T-cell (primary cell): ENCODE measurements around the gene COTL1. TPM values are rescaled to one million over a fixed set of nuclear protein-coding genes. Genes with fewer than 3 reads are reported as not detected.
A peak's percentile ranks its signal among the peaks of the same experiment; 100 is the strongest.
"Not testable (repeated sequence)": the region's sequence is repeated elsewhere in the genome, so short reads cannot be mapped to it uniquely, and the experiment has no call there.

Experiments
- ATAC-seq, 4 experiments: fragments of 200-7000 bp in 3 of 4; fragments of 150-1000 bp in 1 of 4; cut with Tn5 transposase; replicated peaks in 1 of 4; 1 replicate in 3 of 4; 2 replicates in 1 of 4; pipeline ENCODE4 v1.10.0; 2021; ENCODE audit warnings: moderate library complexity in 3 of 4, mild to moderate bottlenecking in 2 of 4, moderate number of reproducible peaks in 1 of 4
- CTCF ChIA-PET, 2 donors: fragments of 300-600 bp; sonication (Branson Sonifier 250); formaldehyde crosslinking; loops; one replicate each; lab custom pipeline; 2022; ENCODE audit warnings: antibody characterized with exemption in 2 of 2; lab: Charles Lee
- POLR2A ChIA-PET, 2 donors: fragments of 300-600 bp; sonication (Branson Sonifier 250); formaldehyde crosslinking; loops; one replicate each; lab custom pipeline; 2022; ENCODE audit warnings: antibody characterized with exemption in 2 of 2; lab: Charles Lee
- DNase-seq, 35 experiments: peaks; one replicate each; pipeline versions ENCODE4 v3.0.0 to v3.0.0-alpha.2; 2013 to 2023
- H3K27ac ChIP-seq: one replicate; pipeline ENCODE4 v1.5.1; 2013; ENCODE audit warnings: low read length
- H3K27me3 ChIP-seq, 2 experiments: replicated peaks in 1 of 2; 1 replicate in 1 of 2; 2 replicates in 1 of 2; pipeline versions ENCODE4 v1.6.1 to v1.7.0; 2013; ENCODE audit warnings: low read length in 1 of 2, mixed read lengths in 1 of 2; ENCODE audit not compliant: control insufficient read depth in 2 of 2, insufficient read depth in 2 of 2; ENCODE audit errors: extremely low read depth in 1 of 2
- H3K36me3 ChIP-seq, 2 donors: 1 replicate in 1 of 2; 2 replicates in 1 of 2; pipeline versions ENCODE4 v1.6.1 to v1.7.0; 2013; ENCODE audit warnings: low read length in 1 of 2; ENCODE audit not compliant: control insufficient read depth in 2 of 2, insufficient read depth in 1 of 2; ENCODE audit errors: extremely low read depth in 1 of 2
- H3K4me1 ChIP-seq, 2 experiments: 1 replicate in 1 of 2; 2 replicates in 1 of 2; pipeline versions ENCODE4 v1.6.1 to v1.7.0; 2013; ENCODE audit warnings: low read length in 2 of 2, mixed read lengths in 1 of 2; ENCODE audit not compliant: insufficient read depth in 2 of 2, control insufficient read depth in 1 of 2; ENCODE audit errors: extremely low read depth in 1 of 2
- H3K4me3 ChIP-seq, 2 donors: 1 replicate in 1 of 2; 2 replicates in 1 of 2; pipeline versions ENCODE4 v1.5.1 to v1.7.0; 2013; ENCODE audit warnings: mild to moderate bottlenecking in 2 of 2, low read length in 1 of 2, moderate library complexity in 1 of 2; ENCODE audit not compliant: control insufficient read depth in 1 of 2; ENCODE audit errors: extremely low read depth in 1 of 2
- H3K9me3 ChIP-seq: 2 replicates; pipeline ENCODE4 v1.7.0; 2013
- H3K27ac Mint-ChIP-seq, 2 donors: one replicate each; pipeline ENCODE4 v1.8.0; 2020 to 2021; ENCODE audit warnings: mild to moderate bottlenecking in 2 of 2, mixed read lengths in 2 of 2
- H3K27me3 Mint-ChIP-seq, 2 donors: one replicate each; pipeline ENCODE4 v1.8.0; 2021 to 2022; ENCODE audit warnings: mixed read lengths in 2 of 2
- H3K36me3 Mint-ChIP-seq: one replicate; pipeline ENCODE4 v1.8.0; 2021; ENCODE audit warnings: mixed read lengths
- H3K4me1 Mint-ChIP-seq, 3 donors: one replicate each; pipeline ENCODE4 v1.8.0; 2020 to 2022; ENCODE audit warnings: mixed read lengths in 3 of 3, mild to moderate bottlenecking in 1 of 3
- H3K4me3 Mint-ChIP-seq, 3 donors: one replicate each; pipeline ENCODE4 v1.8.0; 2020 to 2022; ENCODE audit warnings: mild to moderate bottlenecking in 3 of 3, mixed read lengths in 3 of 3, moderate library complexity in 3 of 3
- H3K9me3 Mint-ChIP-seq, 3 donors: one replicate each; pipeline ENCODE4 v1.8.0; 2020 to 2022; ENCODE audit warnings: mixed read lengths in 3 of 3
- WGBS: methylation state at CpG from one replicate; pipeline ENCODE4 v1.1.5; 2013; ENCODE audit warnings: missing lambda C conversion rate; ENCODE audit not compliant: insufficient coverage; 5-methylcytosine and 5-hydroxymethylcytosine counted together
- total RNA-seq, 35 experiments: library from RNA in 6 of 35; stranded (reverse) in 6 of 35; fragments of 120-200 nt in 1 of 35; gene quantifications; one replicate each; pipeline versions ENCODE4 v1.2.1 to v1.2.4 and lab custom pipeline; 2013 to 2026

COTL1 gene
- total RNA-seq, 5 donors from 2014 or later (not counting 1 experiment from before 2014, with no cell fraction given), result 205 to 265 (median 221) TPM

DNA sequence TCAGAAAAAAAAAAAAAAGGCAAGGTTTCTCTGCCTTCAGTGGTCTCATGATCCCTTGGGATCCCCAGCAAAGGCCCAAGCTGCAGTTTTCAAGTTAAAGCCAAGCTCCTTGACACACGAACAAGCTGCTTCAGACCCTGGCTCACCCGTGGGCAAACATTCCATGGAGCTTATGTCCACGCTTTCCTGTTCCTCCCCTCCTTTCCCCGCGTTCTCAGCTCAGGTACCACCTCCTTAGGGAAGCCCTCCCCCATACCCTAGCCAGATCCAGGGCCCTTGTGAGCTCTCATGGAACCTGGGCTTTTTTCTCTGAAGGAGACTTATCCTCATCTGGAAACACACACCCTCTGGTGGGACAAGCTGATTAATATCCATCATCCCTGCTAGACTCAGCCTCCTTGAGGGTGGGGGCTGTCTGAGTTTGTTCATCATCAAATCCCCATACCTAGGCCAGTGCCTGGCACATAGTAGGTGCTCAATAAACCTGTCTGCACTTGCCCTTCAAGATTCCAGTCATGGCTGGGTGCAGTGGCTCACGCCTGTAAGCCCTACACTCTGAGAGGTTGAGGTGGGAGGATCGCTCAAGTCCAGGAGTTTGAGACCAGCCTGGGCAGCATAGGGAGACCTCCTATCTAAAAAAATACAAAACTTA, 54.7 kb downstream of the COTL1 start:
- H3K36me3 ChIP-seq, result peaks cover 14 to 43% of the 10 kb centered on the region in 2 donors
- ATAC-seq, result no peak
- peaks cover 0 to 7% of the 10 kb centered on the region in 2 experiments for H3K4me1 ChIP-seq
- Mint-ChIP-seq H3K4me1 (peaks cover 6 to 16% (median 7%) of the 10 kb centered on the region in 3 donors), H3K4me3 (no peak overlapping the region), H3K36me3 (peaks cover 30% of the 10 kb centered on the region), H3K27me3 (no peaks in the 10 kb centered on the region), H3K9me3 (no peaks in the 10 kb centered on the region), H3K27ac (peak overlapping the region in 1 of 2 donors; percentile 71)
- H3K27me3 ChIP-seq, result no peaks in the 10 kb centered on the region
- H3K27ac ChIP-seq, result no peak overlapping the region
- H3K9me3 ChIP-seq, result no peaks in the 10 kb centered on the region
- H3K4me3 ChIP-seq, result no peak overlapping the region
- ChIA-PET POLR2A (no interaction called here), CTCF (interaction anchor here in 1 of 2 donors (0.5 to 0.8 kb wide), 2 partner anchors 20 to 56 kb away, joined by 4 to 5 read pairs; no protein-coding TSS in a partner anchor)
- no peak for DNase-seq
- WGBS, result 78% methylated on average over 5 of the region's 7 CpGs

DNA sequence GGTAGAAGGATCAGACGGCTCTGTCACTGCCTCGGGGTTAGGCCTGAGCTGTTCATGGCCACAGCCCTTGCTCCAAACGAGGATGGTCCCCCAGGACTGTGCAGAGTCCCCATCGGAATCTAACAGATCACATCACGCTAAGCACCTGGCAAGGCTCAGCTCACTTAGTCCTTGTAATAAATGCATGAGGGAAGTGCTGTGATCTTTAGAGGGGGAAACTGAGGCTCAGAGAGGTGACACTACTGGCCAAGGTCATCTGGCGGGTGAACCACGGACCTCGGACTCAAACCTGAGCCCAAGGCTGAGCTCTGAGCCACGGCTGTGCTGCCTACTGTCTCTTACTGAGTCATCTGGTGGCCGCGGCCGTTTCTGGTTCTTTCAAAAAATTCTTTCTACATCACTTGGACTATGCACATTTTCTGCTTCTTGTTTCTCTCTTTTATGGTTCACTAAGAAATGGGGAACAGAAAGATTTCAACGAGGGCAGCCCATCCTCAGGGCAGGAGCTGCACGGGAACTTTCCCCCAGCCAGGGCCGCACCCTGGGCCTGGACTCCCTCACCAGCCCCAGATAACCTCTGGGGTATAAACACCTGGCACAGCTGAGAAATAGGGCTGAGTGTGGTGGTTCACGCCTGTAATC, 55.6 kb downstream of the COTL1 start:
- ChIA-PET POLR2A (interaction anchor here in 1 of 2 donors (0.7 kb wide), 1 partner anchor 164 kb away, joined by 4 read pairs; no protein-coding TSS in a partner anchor), CTCF (interaction anchor here in 1 of 2 donors (0.5 to 0.8 kb wide), 2 partner anchors 21 to 57 kb away, joined by 4 to 5 read pairs; no protein-coding TSS in a partner anchor)
- no peaks in the 10 kb centered on the region for H3K9me3 ChIP-seq
- ATAC-seq (no peak), DNase-seq (no peak)
- Mint-ChIP-seq H3K4me1 (peaks cover 0 to 10% (median 2%) of the 10 kb centered on the region in 3 donors), H3K36me3 (peaks cover 23% of the 10 kb centered on the region), H3K9me3 (no peaks in the 10 kb centered on the region), H3K4me3 (no peak overlapping the region), H3K27ac (no peak overlapping the region), H3K27me3 (no peaks in the 10 kb centered on the region)
- peaks cover 0 to 2% of the 10 kb centered on the region in 2 experiments for H3K4me1 ChIP-seq
- 81% methylated on average over 11 of the region's 16 CpGs for WGBS
- H3K4me3 ChIP-seq, result no peak overlapping the region
- H3K27ac ChIP-seq, result no peak overlapping the region
- H3K36me3 ChIP-seq, result peaks cover 14 to 40% of the 10 kb centered on the region in 2 donors
- H3K27me3 ChIP-seq, result no peaks in the 10 kb centered on the region

DNA sequence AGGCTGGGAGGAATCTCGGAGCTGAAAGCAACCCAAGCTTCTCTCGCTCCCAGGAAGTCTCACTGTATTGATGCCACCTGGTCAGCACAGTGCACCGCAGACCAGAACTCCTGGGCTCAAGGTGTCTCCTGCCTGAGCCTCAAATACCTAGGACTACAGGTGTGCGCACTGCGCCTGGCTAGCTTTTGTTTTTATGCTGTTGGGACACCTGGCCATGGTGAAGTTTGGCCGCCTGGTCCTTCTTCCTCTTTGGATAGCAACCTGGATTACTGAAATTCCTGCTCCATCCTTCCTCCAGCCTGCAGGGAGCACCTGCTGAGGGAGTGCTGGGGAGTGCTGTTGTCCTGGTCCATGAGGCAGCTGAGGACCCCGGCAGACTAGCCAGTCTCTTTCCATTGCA, 56.6 kb downstream of the COTL1 start:
- Histone ChIP-seq H3K27ac (no peak overlapping the region), H3K4me3 (no peak overlapping the region), H3K36me3 (peaks cover 9 to 32% of the 10 kb centered on the region in 2 donors), H3K27me3 (no peaks in the 10 kb centered on the region), H3K9me3 (no peaks in the 10 kb centered on the region), H3K4me1 (peaks cover 0 to 2% of the 10 kb centered on the region in 2 experiments)
- Mint-ChIP-seq H3K27ac (peak overlapping the region in 1 of 2 donors; percentile 52), H3K9me3 (no peaks in the 10 kb centered on the region), H3K36me3 (peaks cover 14% of the 10 kb centered on the region), H3K4me1 (peaks cover 0 to 9% (median 2%) of the 10 kb centered on the region in 3 donors), H3K4me3 (no peak overlapping the region), H3K27me3 (no peaks in the 10 kb centered on the region)
- no peak for ATAC-seq
- ChIA-PET CTCF (interaction anchor here in 1 of 2 donors (0.6 kb wide), 1 partner anchor 132 kb away, joined by 3 read pairs; no protein-coding TSS in a partner anchor), POLR2A (no interaction called here)
- WGBS, result 97% methylated on average over 5 of the region's 7 CpGs
- DNase-seq, result no peak

DNA sequence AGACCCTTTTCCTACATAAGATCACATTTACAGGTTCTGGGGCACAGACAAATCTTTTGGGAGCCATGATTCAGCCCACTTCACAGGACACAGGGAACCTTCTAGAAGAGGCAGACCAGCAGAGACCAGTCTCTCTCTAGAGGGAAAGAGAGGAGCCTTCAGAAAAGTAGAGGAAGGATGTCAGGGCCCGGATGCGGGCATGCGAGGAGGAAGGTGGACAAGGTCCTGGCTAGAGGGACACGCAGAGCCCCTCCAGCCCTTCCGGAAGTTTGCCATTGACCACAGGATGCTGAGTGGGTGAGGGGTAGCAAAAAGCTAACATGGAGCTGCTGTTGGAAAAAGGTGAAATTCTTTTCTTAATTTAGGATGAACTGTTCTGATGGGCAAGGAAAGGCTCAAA, 57.6 kb downstream of the COTL1 start:
- no peaks in the 10 kb centered on the region for H3K27me3 ChIP-seq
- H3K4me1 Mint-ChIP-seq, result peaks cover 9 to 15% (median 10%) of the 10 kb centered on the region in 3 donors
- no peak overlapping the region for H3K27ac Mint-ChIP-seq
- no peak overlapping the region for H3K4me3 ChIP-seq
- H3K4me3 Mint-ChIP-seq, result no peak overlapping the region
- peaks cover 2 to 11% of the 10 kb centered on the region in 2 experiments for H3K4me1 ChIP-seq
- H3K36me3 ChIP-seq, result peaks cover 9 to 22% of the 10 kb centered on the region in 2 donors
- no peaks in the 10 kb centered on the region for H3K9me3 Mint-ChIP-seq
- no peak overlapping the region for H3K27ac ChIP-seq
- ATAC-seq, result no peak
- peaks cover 4% of the 10 kb centered on the region for H3K36me3 Mint-ChIP-seq
- ChIA-PET POLR2A (no interaction called here), CTCF (no interaction called here)
- H3K27me3 Mint-ChIP-seq, result no peaks in the 10 kb centered on the region
- 88% methylated on average over 3 of the region's 5 CpGs for WGBS
- DNase-seq, result no peak
- H3K9me3 ChIP-seq, result no peaks in the 10 kb centered on the region

DNA sequence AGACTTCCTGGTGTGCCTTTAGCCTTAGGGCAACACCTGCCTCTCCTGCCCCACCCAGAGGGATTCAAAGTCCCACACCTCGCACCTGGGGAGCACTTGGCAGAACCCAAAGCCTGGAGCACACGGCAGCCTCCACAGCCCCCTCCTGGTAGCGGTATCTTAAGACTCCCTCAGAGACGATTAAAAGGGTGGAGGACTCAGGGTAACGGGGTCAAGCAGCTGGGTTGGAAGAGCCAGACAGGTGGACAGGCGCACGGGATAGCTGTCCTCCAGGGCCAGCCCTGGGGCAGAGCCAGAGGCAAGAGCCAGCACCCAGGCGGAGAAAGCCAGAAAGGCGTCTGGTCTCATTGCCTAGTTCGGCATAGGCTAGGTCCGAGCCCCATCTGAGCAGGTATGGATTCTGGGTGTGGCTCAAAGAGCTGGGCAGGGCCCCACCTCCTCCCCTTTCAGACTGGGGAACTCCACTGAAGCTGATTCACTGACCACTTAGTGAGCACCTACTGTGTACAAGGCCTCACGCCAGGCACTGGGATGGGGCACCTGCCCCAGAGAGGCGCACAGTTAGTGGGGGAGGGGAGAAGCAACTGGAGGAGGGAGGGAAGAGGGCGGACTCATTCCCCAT, 58.5 kb downstream of the COTL1 start:
- Histone ChIP-seq H3K27me3 (no peaks in the 10 kb centered on the region), H3K27ac (no peak overlapping the region), H3K4me3 (no peak overlapping the region), H3K36me3 (peaks cover 7 to 15% of the 10 kb centered on the region in 2 donors), H3K9me3 (no peaks in the 10 kb centered on the region), H3K4me1 (peaks cover 10 to 19% of the 10 kb centered on the region in 2 experiments)
- Mint-ChIP-seq H3K27ac (no peak overlapping the region), H3K36me3 (no peaks in the 10 kb centered on the region), H3K27me3 (no peaks in the 10 kb centered on the region), H3K4me3 (no peak overlapping the region), H3K9me3 (no peaks in the 10 kb centered on the region), H3K4me1 (peaks cover 17 to 23% (median 19%) of the 10 kb centered on the region in 3 donors)
- POLR2A ChIA-PET, result no interaction called here
- ATAC-seq (no peak), DNase-seq (no peak)
- 94% methylated on average over 9 of the region's 14 CpGs for WGBS
- CTCF ChIA-PET, result interaction anchor here in 1 of 2 donors (0.6 kb wide), 1 partner anchor 51 kb away, joined by 4 read pairs; no protein-coding TSS in a partner anchor

DNA sequence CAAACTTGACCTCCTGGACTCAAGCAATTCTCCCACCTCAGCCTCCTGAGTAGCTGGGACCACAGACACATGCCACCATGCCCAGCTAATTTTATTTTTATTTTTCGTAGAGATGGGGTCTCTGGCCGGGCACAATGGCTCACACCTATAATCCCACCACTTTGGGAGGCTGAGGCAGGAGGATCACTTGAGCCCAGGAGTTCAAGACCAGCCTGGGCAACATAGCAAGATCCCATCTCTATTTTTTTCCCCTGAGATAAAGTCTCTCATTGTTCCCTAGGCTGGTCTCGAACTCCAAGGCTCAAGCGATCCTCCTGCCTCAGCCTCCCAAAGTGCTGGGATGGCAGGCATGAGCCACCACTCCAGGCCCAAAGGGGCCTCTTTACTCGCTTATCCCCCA, 59.0 kb downstream of the COTL1 start:
- H3K27me3 Mint-ChIP-seq, H3K36me3 ChIP-seq, H3K9me3 Mint-ChIP-seq, H3K27ac ChIP-seq, CTCF ChIA-PET, H3K27me3 ChIP-seq, ATAC-seq, H3K4me3 ChIP-seq, DNase-seq, H3K4me3 Mint-ChIP-seq, H3K36me3 Mint-ChIP-seq, H3K9me3 ChIP-seq, POLR2A ChIA-PET: not testable (repeated sequence)
- H3K27ac Mint-ChIP-seq, result peak overlapping the region in 1 of 2 donors; percentile 11
- peaks cover 15 to 25% of the 10 kb centered on the region in 2 experiments for H3K4me1 ChIP-seq
- 97% methylated on average over 3 of the region's 5 CpGs for WGBS
- peaks cover 23 to 28% (median 24%) of the 10 kb centered on the region in 3 donors for H3K4me1 Mint-ChIP-seq
